Subcutaneous abdominal adipose tissue (tissue), 5 donors: Measurements from ENCODE around the gene MRPL55.
"Not testable (repeated sequence)": the region's sequence is repeated elsewhere in the genome, so short reads cannot be mapped to it uniquely, and the experiment has no call there.

Source experiments
- H3K27ac ChIP-seq: one replicate; pipeline ENCODE4 v1.7.0; 2013; ENCODE audit warnings: low read depth, mild to moderate bottlenecking, inconsistent platforms, low read length, moderate library complexity
- H3K27me3 ChIP-seq, 5 donors: one replicate each; pipeline ENCODE4 v1.7.0; 2013; ENCODE audit warnings: low read length in 5 of 5, inconsistent platforms in 1 of 5; ENCODE audit not compliant: control insufficient read depth in 5 of 5, insufficient read depth in 4 of 5
- H3K36me3 ChIP-seq, 5 donors: one replicate each; pipeline ENCODE4 v1.7.0; 2013; ENCODE audit warnings: low read length in 5 of 5; ENCODE audit not compliant: control insufficient read depth in 5 of 5, insufficient read depth in 5 of 5
- H3K4me1 ChIP-seq, 5 donors: one replicate each; pipeline ENCODE4 v1.7.0; 2013; ENCODE audit warnings: low read length in 5 of 5, mild to moderate bottlenecking in 3 of 5, moderate library complexity in 1 of 5; ENCODE audit not compliant: control insufficient read depth in 5 of 5, insufficient read depth in 5 of 5
- H3K4me3 ChIP-seq, 5 donors: one replicate each; pipeline ENCODE4 v1.7.0; 2013; ENCODE audit warnings: low read length in 5 of 5, low read depth in 1 of 5
- H3K9ac ChIP-seq, 5 donors: one replicate each; pipeline ENCODE4 v1.7.0; 2013; ENCODE audit warnings: low read length in 5 of 5, mild to moderate bottlenecking in 4 of 5, moderate library complexity in 3 of 5
- H3K9me3 ChIP-seq, 5 donors: one replicate each; pipeline ENCODE4 v1.7.0; 2013; ENCODE audit warnings: low read length in 5 of 5; ENCODE audit not compliant: control insufficient read depth in 5 of 5
- donor health status: healthy.
- donor health status: healthy.
- donor health status: healthy.
- donor health status: healthy.
- donor health status: healthy.

Gene MRPL55

GRCh38 chr1:228123505-228123904, 14.4 kb upstream of the MRPL55 start:
- no peak overlapping the region for H3K4me3 ChIP-seq
- peaks cover 0 to 17% (median 4%) of the 10 kb centered on the region in 5 donors for H3K4me1 ChIP-seq
- H3K27me3 ChIP-seq, result no peaks in the 10 kb centered on the region
- no peak overlapping the region for H3K27ac ChIP-seq
- no peak overlapping the region for H3K9ac ChIP-seq
- H3K36me3 ChIP-seq, result no peaks in the 10 kb centered on the region
- no peaks in the 10 kb centered on the region for H3K9me3 ChIP-seq

- Histone ChIP-seq H3K9me3 (peaks cover 0 to 3% (median 0%) of the 10 kb centered on the region in 5 donors), H3K4me1 (peaks cover 0 to 17% (median 4%) of the 10 kb centered on the region in 5 donors), H3K36me3 (no peaks in the 10 kb centered on the region), H3K27ac (no peak overlapping the region), H3K9ac (no peak overlapping the region), H3K4me3 (no peak overlapping the region), H3K27me3 (no peaks in the 10 kb centered on the region)
These were observed 13.9 kb upstream of the MRPL55 start for GRCh38 chr1:228122921-228123441.

- Histone ChIP-seq H3K4me1 (peaks cover 0 to 5% (median 0%) of the 10 kb centered on the region in 5 donors), H3K4me3 (no peak overlapping the region), H3K9me3 (peaks cover 0 to 4% (median 0%) of the 10 kb centered on the region in 5 donors), H3K27me3 (no peaks in the 10 kb centered on the region), H3K27ac (no peak overlapping the region), H3K36me3 (no peaks in the 10 kb centered on the region), H3K9ac (no peak overlapping the region)
These were observed 11.9 kb upstream of the MRPL55 start for GRCh38 chr1:228120857-228121489.

- Histone ChIP-seq H3K9me3 (peaks cover 0 to 4% (median 0%) of the 10 kb centered on the region in 5 donors), H3K4me3 (no peak overlapping the region)
These were observed 11.3 kb upstream of the MRPL55 start for GRCh38 chr1:228120351-228120750.

GRCh38 chr1:228118040-228118439, 8.9 kb upstream of the MRPL55 start:
- no peak overlapping the region for H3K27ac ChIP-seq
- H3K9ac ChIP-seq, result no peak overlapping the region
- no peaks in the 10 kb centered on the region for H3K36me3 ChIP-seq
- no peaks in the 10 kb centered on the region for H3K27me3 ChIP-seq
- no peaks in the 10 kb centered on the region for H3K4me1 ChIP-seq
- peaks cover 0 to 4% (median 0%) of the 10 kb centered on the region in 5 donors for H3K9me3 ChIP-seq
- H3K4me3 ChIP-seq, result no peak overlapping the region

More at GRCh38 chr1:228120351-228120750, 11.3 kb upstream of the MRPL55 start:
- Histone ChIP-seq H3K9ac (no peak overlapping the region), H3K27ac (no peak overlapping the region), H3K4me1 (no peaks in the 10 kb centered on the region), H3K36me3 (no peaks in the 10 kb centered on the region), H3K27me3 (no peaks in the 10 kb centered on the region)

- Histone ChIP-seq H3K36me3 (no peaks in the 10 kb centered on the region), H3K27ac (no peak overlapping the region), H3K9ac (no peak overlapping the region), H3K4me1 (no peaks in the 10 kb centered on the region), H3K4me3 (no peak overlapping the region), H3K9me3 (peaks cover 0 to 4% (median 0%) of the 10 kb centered on the region in 5 donors), H3K27me3 (no peaks in the 10 kb centered on the region)
These were observed 8.2 kb upstream of the MRPL55 start for GRCh38 chr1:228117335-228117734.

- H3K36me3 ChIP-seq, result no peaks in the 10 kb centered on the region
- peaks cover 0 to 7% (median 6%) of the 10 kb centered on the region in 5 donors for H3K4me1 ChIP-seq
- no peak overlapping the region for H3K9ac ChIP-seq
- H3K27me3 ChIP-seq, result no peaks in the 10 kb centered on the region
- no peak overlapping the region for H3K27ac ChIP-seq
- H3K9me3 ChIP-seq, result peaks cover 0 to 4% (median 0%) of the 10 kb centered on the region in 5 donors
- no peak overlapping the region for H3K4me3 ChIP-seq
These were observed 5.7 kb upstream of the MRPL55 start for GRCh38 chr1:228114827-228115226.

- Histone ChIP-seq H3K4me1 (peaks cover 5 to 25% (median 22%) of the 10 kb centered on the region in 5 donors), H3K27me3 (no peaks in the 10 kb centered on the region), H3K36me3 (peaks cover 0 to 5% (median 2%) of the 10 kb centered on the region in 5 donors), H3K27ac (no peak overlapping the region), H3K4me3 (no peak overlapping the region), H3K9me3 (no peaks in the 10 kb centered on the region), H3K9ac (no peak overlapping the region)
These were observed 3.5 kb upstream of the MRPL55 start for GRCh38 chr1:228112617-228113016.

- no peaks in the 10 kb centered on the region for H3K27me3 ChIP-seq
- H3K4me1 ChIP-seq, result peaks cover 5 to 25% (median 23%) of the 10 kb centered on the region in 5 donors
- no peak overlapping the region for H3K27ac ChIP-seq
- no peaks in the 10 kb centered on the region for H3K9me3 ChIP-seq
- peaks cover 0 to 9% (median 6%) of the 10 kb centered on the region in 5 donors for H3K36me3 ChIP-seq
- no peak overlapping the region for H3K4me3 ChIP-seq
- no peak overlapping the region for H3K9ac ChIP-seq
These were observed 3.1 kb upstream of the MRPL55 start for GRCh38 chr1:228112167-228112566.

GRCh38 chr1:228111315-228111714, 2.2 kb upstream of the MRPL55 start:
- not testable (repeated sequence) for H3K9me3 ChIP-seq, H3K27ac ChIP-seq, H3K4me3 ChIP-seq, H3K9ac ChIP-seq, H3K27me3 ChIP-seq
- H3K36me3 ChIP-seq, result peaks cover 0 to 18% (median 13%) of the 10 kb centered on the region in 5 donors
- peaks cover 5 to 25% (median 23%) of the 10 kb centered on the region in 5 donors for H3K4me1 ChIP-seq
